ENCODE measurements around the gene CNOT2. TPM values are rescaled to one million over a fixed set of nuclear protein-coding genes. Genes with fewer than 3 reads are reported as not detected.
"Not testable (repeated sequence)": the region's sequence is repeated elsewhere in the genome, so short reads cannot be mapped to it uniquely, and the experiment has no call there.

CNOT2 gene
- total RNA-seq, 4 donors from 2014 or later, result 117 to 141 (median 122) TPM

GRCh38 chr12:70278945-70279344 lies 35.7 kb downstream of the CNOT2 start:
- no peak overlapping the region for H3K4me3 ChIP-seq (ENCODE audit: low read depth, poor library complexity, severe bottlenecking)
- intact Hi-C loops (cut with DNase I; ENCODE audit: low total_unique reads), result no loop called here
- TF ChIP-seq CTCF (IDR thresholded peaks at IDR 0.05), result no peak
- TF ChIP-seq POLR2A (IDR thresholded peaks at IDR 0.05), result no peak
- no peak for DNase-seq (ENCODE audit: low spot score in 2 of 2)

GRCh38 chr12:70283232-70283631 lies 40.0 kb downstream of the CNOT2 start:
- intact Hi-C loops (cut with DNase I; ENCODE audit: low total_unique reads), result no loop called here

GRCh38 chr12:70288817-70289216 lies 45.6 kb downstream of the CNOT2 start:
- intact Hi-C loops (cut with DNase I; ENCODE audit: low total_unique reads), result no loop called here
- no peak overlapping the region for H3K4me3 ChIP-seq (ENCODE audit: low read depth, poor library complexity, severe bottlenecking)
- TF ChIP-seq CTCF (IDR thresholded peaks at IDR 0.05), result no peak
- no peak for TF ChIP-seq POLR2A (IDR thresholded peaks at IDR 0.05)
- 92 to 100% methylated on average over 2 of the region's 2 CpGs for WGBS, 2 donors
- no peak for DNase-seq (ENCODE audit: low spot score in 2 of 2)

More at GRCh38 chr12:70283232-70283631, 40.0 kb downstream of the CNOT2 start:
- 92 to 97% methylated on average over 3 of the region's 3 CpGs for WGBS, 2 donors
- DNase-seq (ENCODE audit: low spot score in 2 of 2), result no peak
- H3K4me3 ChIP-seq (ENCODE audit: low read depth, poor library complexity, severe bottlenecking), result no peak overlapping the region
- TF ChIP-seq POLR2A (IDR thresholded peaks at IDR 0.05), result no peak
- TF ChIP-seq CTCF (IDR thresholded peaks at IDR 0.05), result no peak

GRCh38 chr12:70290116-70290515 lies 46.9 kb downstream of the CNOT2 start:
- no peak for TF ChIP-seq POLR2A (IDR thresholded peaks at IDR 0.05)
- TF ChIP-seq CTCF (IDR thresholded peaks at IDR 0.05), result no peak
- intact Hi-C loops (cut with DNase I; ENCODE audit: low total_unique reads), result no loop called here
- no peak overlapping the region for H3K4me3 ChIP-seq (ENCODE audit: low read depth, poor library complexity, severe bottlenecking)
- DNase-seq (ENCODE audit: low spot score in 2 of 2), result no peak

GRCh38 chr12:70292017-70292776 lies 49.0 kb downstream of the CNOT2 start:
- H3K4me3 ChIP-seq (ENCODE audit: low read depth, poor library complexity, severe bottlenecking), result no peak overlapping the region
- no peak for DNase-seq (ENCODE audit: low spot score in 2 of 2)
- WGBS, 2 donors, result 87 to 92% methylated on average over 3 of the region's 3 CpGs
- intact Hi-C loops (cut with DNase I; ENCODE audit: low total_unique reads), result no loop called here
- TF ChIP-seq CTCF (IDR thresholded peaks at IDR 0.05), result no peak

- DNase-seq (ENCODE audit: low spot score in 2 of 2); H3K4me3 ChIP-seq (ENCODE audit: low read depth, poor library complexity, severe bottlenecking); intact Hi-C loops (cut with DNase I; ENCODE audit: low total_unique reads): not testable (repeated sequence)
- 91 to 94% methylated on average over 25 of the region's 25 CpGs for WGBS, 2 donors
These were observed 61.7 kb downstream of the CNOT2 start for GRCh38 chr12:70304684-70305555.
